A549 treated with Mapracorat at 1 μM for 4 hours (cell line): ENCODE data around the gene CLRN3. TPM values are rescaled to one million over a fixed set of nuclear protein-coding genes. Genes with fewer than 3 reads are reported as not detected.

Source experiments
- total RNA-seq: library from RNA; stranded (reverse); fragments of 200-300 nt; extraction: Qiagen RNA extraction; gene quantifications from 5 replicates; pipeline ENCODE4 v1.2.3, GENCODE V29; 2022

CLRN3 gene
- total RNA-seq, result not detected in 5 replicates

GRCh38 chr10:127892743-127893142 lies at the start of gene CLRN3:
Gene CLRN3, minus strand, starts transcription at chr10:127892941. Its CDS starts 157 bp downstream, at chr10:127892784.

GRCh38 chr10:127906548-127907377 lies 14.0 kb upstream of the CLRN3 start, which contains the start of gene PTPRE:
Gene PTPRE, plus strand, starts transcription at chr10:127907103. Its CDS starts 133,779 bp downstream, at chr10:128040882.

Other genes with a start within 250 kb of the CLRN3 start
- gene FOXI2, start 155.8 kb downstream of the CLRN3 start, total RNA-seq, result not detected in 5 replicates
- gene PTPRE, start 14.2 kb upstream of the CLRN3 start, total RNA-seq, result 3.3 to 5.9 TPM (median 5.2 TPM) in 5 replicates
- 57.5 to 70.6 TPM (median 64.6 TPM) in 5 replicates for gene MKI67, start 233.5 kb upstream of the CLRN3 start, total RNA-seq